SU-DHL-6 (cell line): ENCODE results near the gene PIN1.

Experiments used
- H2AFZ ChIP-seq: fragments of 200-600 bp; sonication (generic); 2 replicates; pipeline ENCODE4 v1.6.1; 2014; ENCODE audit warnings: low read depth, mild to moderate bottlenecking, moderate library complexity, mixed read lengths, antibody characterized with exemption, low read length; ENCODE audit not compliant: severe bottlenecking
- H3F3A ChIP-seq: fragments of 200-600 bp; shearing (Covaris generic); 2 replicates; pipeline ENCODE4 v1.6.0; 2016; ENCODE audit warnings: antibody characterized with exemption, mild to moderate bottlenecking; ENCODE audit not compliant: insufficient read depth
- H3K27ac ChIP-seq: fragments of 200-600 bp; sonication (generic); 2 replicates; pipeline ENCODE4 v1.5.1; 2016; ENCODE audit warnings: low read depth, mild to moderate bottlenecking, low read length, moderate library complexity, mixed read lengths
- H3K27me3 ChIP-seq: fragments of 200-600 bp; sonication (generic), shearing (Covaris generic); 2 replicates; pipeline ENCODE4 v1.6.0; 2014; ENCODE audit warnings: mild to moderate bottlenecking, low read length
- H3K36me3 ChIP-seq: fragments of 200-600 bp; sonication (generic); 2 replicates; pipeline ENCODE4 v1.6.1; 2014; ENCODE audit warnings: mild to moderate bottlenecking, low read length, mixed read lengths
- H3K4me2 ChIP-seq: fragments of 300-600, 200-600 bp; shearing (Covaris generic), sonication (generic); 2 replicates; pipeline ENCODE4 v1.6.0; 2014; ENCODE audit warnings: low read length, low read depth, mild to moderate bottlenecking; ENCODE audit not compliant: poor library complexity, severe bottlenecking
- H3K4me3 ChIP-seq: fragments of 200-600 bp; sonication (generic); 2 replicates; pipeline ENCODE4 v1.5.1; 2014; ENCODE audit warnings: antibody characterized with exemption, low read length, mild to moderate bottlenecking, mixed read lengths; ENCODE audit not compliant: insufficient read depth, poor library complexity, severe bottlenecking
- H3K79me2 ChIP-seq: fragments of 200-600 bp; sonication (generic); 2 replicates; pipeline ENCODE4 v1.6.1; 2014; ENCODE audit warnings: mild to moderate bottlenecking, low read length, moderate library complexity; ENCODE audit not compliant: insufficient read depth
- H3K9ac ChIP-seq: fragments of 200-600 bp; sonication (generic); 2 replicates; pipeline ENCODE4 v1.7.0; 2014; ENCODE audit warnings: mild to moderate bottlenecking, low read length
- H3K9me2 ChIP-seq: fragments of 200-600 bp; sonication (generic); replicated peaks from 2 replicates; pipeline ENCODE4 v1.6.1; 2014; ENCODE audit warnings: low read length; ENCODE audit not compliant: insufficient read depth
- H3K9me3 ChIP-seq: fragments of 200-600 bp; sonication (generic); 2 replicates; pipeline ENCODE4 v1.6.1; 2014; ENCODE audit warnings: low read length, mixed read lengths; ENCODE audit not compliant: insufficient read depth
- H4K20me1 ChIP-seq: fragments of 200-600 bp; sonication (generic); 2 replicates; pipeline ENCODE4 v1.6.1; 2014; ENCODE audit warnings: low read depth, mild to moderate bottlenecking, antibody characterized with exemption, low read length, moderate library complexity, mixed read lengths
- CTCF ChIP-seq: fragments of 200-600 bp; sonication (generic); IDR thresholded peaks from one replicate; pipeline ENCODE4 v1.5.1; 2017; ENCODE audit warnings: antibody characterized with exemption, mild to moderate bottlenecking, low read length, moderate library complexity; ENCODE audit not compliant: insufficient read depth, poor library complexity, severe bottlenecking
- EZH2phosphoT487 ChIP-seq: fragments of 200-600 bp; sonication (generic), shearing (Covaris generic); conservative IDR thresholded peaks from 2 replicates; pipeline ENCODE4 v1.6.1; 2018; ENCODE audit warnings: mild to moderate bottlenecking, antibody characterized with exemption, low read length, moderate library complexity, mixed read lengths

PIN1 gene

GRCh38 chr19:9836021-9836420, 903 bp downstream of the PIN1 start:
- Histone ChIP-seq H3K4me2 (peak overlapping the region; percentile 92), H3K27me3 (no peaks in the 10 kb centered on the region), H2AFZ (no peak overlapping the region), H3K36me3 (no peaks in the 10 kb centered on the region; the same call in 1 of the 2 replicates), H3K9me3 (no peaks in the 10 kb centered on the region), H3K4me3 (peak overlapping the region; percentile 60), H3K9me2 (no peaks in the 10 kb centered on the region), H3K27ac (no peak overlapping the region), H3K9ac (peak overlapping the region; percentile 82), H3F3A (peaks cover 6% of the 10 kb centered on the region), H3K79me2 (peaks cover 16% of the 10 kb centered on the region; the same call in 1 of the 2 replicates), H4K20me1 (no peaks in the 10 kb centered on the region)
- no peak for TF ChIP-seq CTCF
- no peak for TF ChIP-seq EZH2phosphoT487

GRCh38 chr19:9838324-9838723, 3.2 kb downstream of the PIN1 start:
- H4K20me1 ChIP-seq, result no peaks in the 10 kb centered on the region
- no peak overlapping the region for H3K4me2 ChIP-seq
- no peaks in the 10 kb centered on the region for H3K9me2 ChIP-seq
- TF ChIP-seq EZH2phosphoT487 (no peak), CTCF (no peak)
- no peak overlapping the region for H3K4me3 ChIP-seq
- no peak overlapping the region for H2AFZ ChIP-seq
- peaks cover 6% of the 10 kb centered on the region for H3F3A ChIP-seq
- H3K9me3 ChIP-seq, result no peaks in the 10 kb centered on the region
- H3K9ac ChIP-seq, result no peak overlapping the region
- no peaks in the 10 kb centered on the region for H3K27me3 ChIP-seq
- H3K27ac ChIP-seq, result no peak overlapping the region
- H3K79me2 ChIP-seq, result peaks cover 16% of the 10 kb centered on the region; the same call in 1 of the 2 replicates
- H3K36me3 ChIP-seq, result no peaks in the 10 kb centered on the region; the same call in 1 of the 2 replicates

- Histone ChIP-seq H3K27ac (no peak overlapping the region), H3K9me2 (no peaks in the 10 kb centered on the region), H2AFZ (no peak overlapping the region), H3K27me3 (no peaks in the 10 kb centered on the region), H3K4me2 (no peak overlapping the region), H3K9me3 (no peaks in the 10 kb centered on the region), H3K79me2 (peaks cover 16% of the 10 kb centered on the region; the same call in 1 of the 2 replicates), H3F3A (peaks cover under 1% of the 10 kb centered on the region), H4K20me1 (no peaks in the 10 kb centered on the region), H3K4me3 (no peak overlapping the region), H3K9ac (no peak overlapping the region), H3K36me3 (no peaks in the 10 kb centered on the region; the same call in 1 of the 2 replicates)
- TF ChIP-seq EZH2phosphoT487 (no peak), CTCF (no peak)
Observed at GRCh38 chr19:9839415-9839814, 4.3 kb downstream of the PIN1 start.
